Skeletal muscle tissue (tissue), 4 donors: Measurements from ENCODE around the gene GEMIN2. TPM values are rescaled to one million over a fixed set of nuclear protein-coding genes. Genes with fewer than 3 reads are reported as not detected.
"Not testable (repeated sequence)": the region's sequence is repeated elsewhere in the genome, so short reads cannot be mapped to it uniquely, and the experiment has no call there.

Experiments
- H3K27ac ChIP-seq: one replicate; pipeline ENCODE4 v1.7.0; 2013; ENCODE audit warnings: mild to moderate bottlenecking, low read depth, low read length, inconsistent platforms
- H3K27me3 ChIP-seq, 3 donors: one replicate each; pipeline ENCODE4 v1.7.0; 2013; ENCODE audit warnings: low read length in 3 of 3; ENCODE audit not compliant: control insufficient read depth in 3 of 3, insufficient read depth in 3 of 3
- H3K36me3 ChIP-seq, 3 donors: one replicate each; pipeline ENCODE4 v1.7.0; 2013; ENCODE audit warnings: low read length in 3 of 3; ENCODE audit not compliant: control insufficient read depth in 3 of 3, insufficient read depth in 3 of 3
- H3K4me1 ChIP-seq, 3 donors: one replicate each; pipeline ENCODE4 v1.7.0; 2013; ENCODE audit warnings: low read length in 3 of 3, mild to moderate bottlenecking in 3 of 3; ENCODE audit not compliant: control insufficient read depth in 3 of 3, insufficient read depth in 3 of 3
- H3K4me3 ChIP-seq, 3 donors: one replicate each; pipeline ENCODE4 v1.7.0; 2013; ENCODE audit warnings: low read length in 3 of 3
- H3K9ac ChIP-seq, 3 donors: one replicate each; pipeline ENCODE4 v1.7.0; 2013; ENCODE audit warnings: low read length in 3 of 3, mild to moderate bottlenecking in 3 of 3, moderate library complexity in 2 of 3, low read depth in 1 of 3
- H3K9me3 ChIP-seq, 3 donors: one replicate each; pipeline ENCODE4 v1.7.0; 2013; ENCODE audit warnings: low read length in 3 of 3; ENCODE audit not compliant: control insufficient read depth in 3 of 3
- total RNA-seq: library from RNA; depleted of rRNA; stranded (reverse); fragments of >200 nt; gene quantifications from one replicate; pipeline ENCODE4 v1.2.3, GENCODE V29; 2014
- donor health status: Osteomylitis.

Gene GEMIN2
- total RNA-seq, 1 donor from 2014 or later, result 29.2 TPM

GRCh38 chr14:39094515-39094914 is 19.6 kb upstream of the GEMIN2 start:
- Histone ChIP-seq H3K27ac (no peak overlapping the region), H3K27me3 (no peaks in the 10 kb centered on the region), H3K4me3 (no peak overlapping the region), H3K4me1 (no peaks in the 10 kb centered on the region), H3K9ac (no peak overlapping the region), H3K9me3 (no peaks in the 10 kb centered on the region), H3K36me3 (peaks cover 15 to 31% (median 28%) of the 10 kb centered on the region in 3 donors)

GRCh38 chr14:39097159-39097558 is 17.0 kb upstream of the GEMIN2 start:
- no peak overlapping the region for H3K27ac ChIP-seq

DNA sequence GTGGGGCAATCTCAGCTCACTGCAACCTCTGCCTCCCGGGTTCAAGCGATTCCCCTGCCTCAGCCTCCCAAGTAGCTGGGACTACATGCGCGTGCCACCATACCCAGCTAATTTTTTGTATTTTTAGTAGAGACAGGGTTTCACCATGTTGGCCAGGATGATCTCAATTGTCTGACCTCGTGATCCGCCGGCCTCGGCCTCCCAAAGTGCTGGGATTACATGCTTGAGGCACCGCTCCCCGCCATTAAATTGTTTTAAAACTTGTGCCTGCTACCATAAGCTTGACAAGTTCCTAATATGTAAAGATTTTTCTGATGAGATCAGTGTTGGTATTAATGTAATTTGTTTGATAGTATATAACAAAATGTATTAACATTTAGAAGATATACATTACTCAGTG is 14.9 kb upstream of the GEMIN2 start:
- not testable (repeated sequence) for H3K9ac ChIP-seq, H3K4me1 ChIP-seq, H3K36me3 ChIP-seq, H3K4me3 ChIP-seq, H3K9me3 ChIP-seq, H3K27ac ChIP-seq, H3K27me3 ChIP-seq

More at GRCh38 chr14:39097159-39097558, 17.0 kb upstream of the GEMIN2 start:
- H3K9me3 ChIP-seq, result no peaks in the 10 kb centered on the region
- no peak overlapping the region for H3K4me3 ChIP-seq
- no peaks in the 10 kb centered on the region for H3K4me1 ChIP-seq
- peaks cover 7 to 16% (median 8%) of the 10 kb centered on the region in 3 donors for H3K36me3 ChIP-seq
- H3K27me3 ChIP-seq, result no peaks in the 10 kb centered on the region
- H3K9ac ChIP-seq, result peak overlapping the region in 1 of 3 donors; percentile 13

DNA sequence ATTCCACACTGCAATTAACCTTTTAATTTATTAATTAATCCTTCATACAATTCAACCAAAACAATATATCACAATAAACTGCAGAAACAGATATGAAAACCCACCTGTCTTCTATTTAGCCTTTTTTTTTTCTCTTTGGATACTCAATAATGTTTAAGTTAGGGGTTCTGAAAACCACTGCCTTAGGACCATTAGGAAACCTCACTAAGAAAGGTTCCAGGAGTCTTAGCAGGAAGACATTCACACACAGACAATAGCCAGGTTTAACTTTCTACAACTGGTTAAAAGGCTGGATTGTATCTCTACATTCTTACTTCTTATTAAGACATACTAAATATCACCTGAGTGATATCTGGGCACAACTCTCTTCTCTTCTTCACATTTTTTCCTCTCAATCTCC is 14.4 kb upstream of the GEMIN2 start:
- Histone ChIP-seq H3K4me3 (no peak overlapping the region), H3K9ac (no peak overlapping the region), H3K27me3 (no peaks in the 10 kb centered on the region), H3K36me3 (peaks cover 2 to 5% (median 3%) of the 10 kb centered on the region in 3 donors), H3K4me1 (peaks cover 0 to 12% (median 6%) of the 10 kb centered on the region in 3 donors), H3K9me3 (no peaks in the 10 kb centered on the region), H3K27ac (no peak overlapping the region)

DNA sequence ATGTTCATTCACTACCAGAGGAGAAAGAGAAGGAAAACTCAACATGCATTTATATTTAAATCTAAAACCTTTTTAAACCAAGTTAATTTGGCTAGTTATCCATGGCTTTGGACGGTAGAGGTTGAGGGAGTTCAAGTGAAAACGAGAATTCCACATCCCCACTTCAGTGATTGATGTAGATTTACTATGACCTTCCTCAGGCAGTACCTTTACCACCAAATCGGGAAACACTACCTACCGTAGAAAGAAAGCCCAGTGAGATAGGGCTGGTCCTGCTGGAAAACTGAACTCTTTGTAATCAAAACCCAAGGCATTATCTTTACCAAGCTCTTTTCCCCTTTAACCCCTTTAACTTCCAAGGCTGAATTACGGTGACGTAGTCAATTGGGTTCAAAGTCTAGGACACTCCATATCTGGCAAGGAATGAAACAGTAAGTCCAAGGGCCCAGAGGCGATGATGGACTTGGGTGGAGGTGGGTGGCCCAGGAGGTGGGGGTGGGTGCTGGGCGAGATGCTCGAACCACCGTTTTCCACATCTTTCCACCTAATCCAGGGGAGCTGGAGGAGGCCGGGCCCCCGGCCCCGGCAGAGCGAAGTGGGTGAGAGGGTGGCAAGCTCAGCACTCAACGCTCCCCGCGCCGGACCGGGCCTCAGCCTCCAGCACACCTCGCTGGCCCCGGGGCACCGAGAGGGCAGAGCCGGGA is 11.7 kb upstream of the GEMIN2 start:
- Histone ChIP-seq H3K27me3 (no peaks in the 10 kb centered on the region), H3K4me1 (peaks cover 0 to 12% (median 6%) of the 10 kb centered on the region in 3 donors), H3K4me3 (peak overlapping the region; percentile 87 to 98 (median 91))

GRCh38 chr14:39102969-39103957 is 10.9 kb upstream of the GEMIN2 start, which contains the start of gene SEC23A:
TSS of gene SEC23A (minus strand) at chr14:39103235. CDS start at chr14:39096118, 7,117 bp downstream.
- H3K9ac ChIP-seq, result peak within 1 kb of the TSS; percentile 93 to 95 (median 94)
- H3K27ac ChIP-seq, result peak within 1 kb of the TSS; percentile 89
- H3K4me1 ChIP-seq, result peaks cover 0 to 12% (median 6%) of the 10 kb centered on the region in 3 donors
- H3K36me3 ChIP-seq, result no peaks in the 10 kb centered on the region
- H3K27me3 ChIP-seq, result no peaks in the 10 kb centered on the region
- no peaks in the 10 kb centered on the region for H3K9me3 ChIP-seq
- peak within 1 kb of the TSS; percentile 87 to 98 (median 91) for H3K4me3 ChIP-seq

More for the DNA sequence above, 11.7 kb upstream of the GEMIN2 start:
- H3K9me3 ChIP-seq, result no peaks in the 10 kb centered on the region
- H3K27ac ChIP-seq, result peak overlapping the region; percentile 89
- H3K9ac ChIP-seq, result peak overlapping the region; percentile 93 to 95 (median 94)
- no peaks in the 10 kb centered on the region for H3K36me3 ChIP-seq

DNA sequence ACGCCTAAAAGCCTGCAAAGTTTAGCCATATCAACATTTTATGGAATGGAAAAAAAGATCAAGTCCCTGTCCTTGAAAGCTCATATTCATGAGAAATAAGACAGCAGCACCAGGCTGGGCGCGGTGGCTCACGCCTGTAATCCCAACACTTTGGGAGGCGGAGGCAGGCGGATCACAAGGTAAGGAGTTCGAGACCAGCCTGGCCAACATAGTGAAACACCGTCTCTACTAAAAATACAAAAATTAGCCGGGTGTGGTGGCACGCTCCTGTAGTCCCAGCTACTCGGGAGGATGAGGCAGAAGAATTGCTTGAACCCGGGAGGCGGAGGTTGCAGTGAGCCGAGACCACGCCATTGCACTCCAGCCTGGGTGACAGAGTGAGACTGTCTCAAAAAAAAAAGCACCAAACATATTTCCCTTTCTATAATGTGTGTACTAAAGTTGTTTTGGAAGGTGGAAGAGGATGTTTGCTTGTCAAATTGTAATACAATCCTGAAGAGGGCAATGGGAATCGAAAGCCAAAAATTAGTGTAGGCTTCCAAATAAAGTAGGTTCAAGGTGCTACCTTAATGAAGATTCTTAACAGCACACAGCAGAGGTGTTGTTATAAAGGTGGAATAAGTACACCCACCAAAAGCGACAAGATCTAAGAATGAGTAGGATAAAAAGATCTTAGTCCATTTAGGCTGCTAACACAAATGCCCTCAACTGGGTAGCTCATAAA is 9.9 kb upstream of the GEMIN2 start:
- not testable (repeated sequence) for H3K36me3 ChIP-seq, H3K27me3 ChIP-seq, H3K9me3 ChIP-seq
- Histone ChIP-seq H3K4me1 (peaks cover 0 to 12% (median 6%) of the 10 kb centered on the region in 3 donors), H3K4me3 (peak overlapping the region; percentile 87 to 98 (median 91)), H3K27ac (peak overlapping the region; percentile 89), H3K9ac (peak overlapping the region; percentile 93 to 95 (median 94))

DNA sequence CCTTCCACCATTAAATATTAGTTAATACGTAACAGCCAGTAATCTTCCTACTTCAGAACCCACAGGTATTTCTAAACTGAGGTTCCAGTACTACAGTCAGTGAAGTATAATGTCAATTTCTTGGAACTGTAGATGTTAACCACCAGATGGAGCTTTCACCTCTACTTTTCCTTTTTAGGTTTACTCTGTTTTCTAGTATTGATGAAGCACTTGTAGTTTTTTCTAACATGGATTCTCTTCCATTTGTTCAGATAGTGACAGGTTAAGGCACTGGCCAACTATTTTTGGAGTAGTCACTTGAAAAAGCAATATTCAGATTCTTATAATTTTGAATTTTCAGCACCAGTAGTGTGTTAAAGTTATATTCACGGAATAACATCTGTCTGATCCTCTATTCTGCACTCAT is 6.5 kb upstream of the GEMIN2 start:
- no peaks in the 10 kb centered on the region for H3K9me3 ChIP-seq
- no peak overlapping the region for H3K27ac ChIP-seq
- H3K36me3 ChIP-seq, result no peaks in the 10 kb centered on the region
- no peak overlapping the region for H3K4me3 ChIP-seq
- no peak overlapping the region for H3K9ac ChIP-seq
- peaks cover 0 to 12% (median 6%) of the 10 kb centered on the region in 3 donors for H3K4me1 ChIP-seq
- no peaks in the 10 kb centered on the region for H3K27me3 ChIP-seq

DNA sequence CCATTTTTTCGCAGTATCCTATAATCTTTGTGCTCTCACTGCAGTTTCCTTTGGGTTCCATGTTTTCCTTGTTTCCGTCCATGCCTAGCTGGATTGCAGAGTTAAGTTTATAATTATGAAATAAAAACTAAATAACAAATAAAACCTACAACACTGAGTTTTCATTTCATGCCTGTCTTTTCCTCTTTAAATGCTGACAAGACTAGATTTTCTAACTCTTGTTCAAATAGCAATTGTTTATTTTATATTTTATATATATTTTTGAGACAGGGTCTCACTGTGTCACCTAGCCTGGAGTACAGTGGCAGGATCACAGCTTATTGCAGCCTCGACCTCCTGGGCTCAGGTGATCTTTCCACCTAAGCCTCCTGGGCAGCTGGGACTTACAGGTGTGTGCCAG is 5.3 kb upstream of the GEMIN2 start:
- no peaks in the 10 kb centered on the region for H3K27me3 ChIP-seq
- peaks cover 0 to 8% (median 7%) of the 10 kb centered on the region in 3 donors for H3K4me1 ChIP-seq
- H3K27ac ChIP-seq, result no peak overlapping the region
- no peaks in the 10 kb centered on the region for H3K9me3 ChIP-seq
- H3K4me3 ChIP-seq, result no peak overlapping the region
- no peak overlapping the region for H3K9ac ChIP-seq
- H3K36me3 ChIP-seq, result no peaks in the 10 kb centered on the region
